Tibial artery (tissue), 4 donors: ENCODE measurements around the gene PPHLN1.

Experiments
- DNase-seq, 2 donors: peaks; one replicate each; pipeline ENCODE4 v3.0.0-alpha.2; 2019
- H3K27ac ChIP-seq, 2 donors: fragments of 200-600 bp; sonication (generic) in 1 of 2; 1 replicate in 1 of 2; 2 replicates in 1 of 2; pipeline ENCODE4 v1.5.1; 2018 to 2019; ENCODE audit warnings: mild to moderate bottlenecking in 1 of 2
- H3K27me3 ChIP-seq, 2 donors: fragments of 200-600 bp; sonication (generic) in 1 of 2; one replicate each; pipeline versions ENCODE4 v1.5.1 to v1.6.0; 2016 to 2019
- H3K36me3 ChIP-seq, 3 donors: fragments of 200-600 bp; sonication (generic) in 2 of 3; one replicate each; pipeline ENCODE4 v1.5.1; 2016 to 2019; ENCODE audit warnings: mild to moderate bottlenecking in 2 of 3
- H3K4me1 ChIP-seq, 4 donors: fragments of 200-600 bp; sonication (generic) in 2 of 4; 1 replicate in 3 of 4; 2 replicates in 1 of 4; pipeline ENCODE4 v1.5.1; 2016 to 2019
- H3K4me3 ChIP-seq, 2 donors: fragments of 200-600 bp; sonication (generic) in 1 of 2; 1 replicate in 1 of 2; 2 replicates in 1 of 2; pipeline ENCODE4 v1.5.1; 2018 to 2019; ENCODE audit warnings: mild to moderate bottlenecking in 2 of 2
- H3K9me3 ChIP-seq, 3 donors: fragments of 200-600 bp; sonication (generic) in 1 of 3; one replicate each; pipeline ENCODE4 v1.5.1; 2016 to 2019
- CTCF ChIP-seq, 2 experiments: fragments of 200-600 bp in 1 of 2; fragments of 450-650 bp in 1 of 2; IDR thresholded peaks; one replicate each; pipeline ENCODE4 v1.5.1; 2017 to 2019; ENCODE audit warnings: antibody characterized with exemption in 2 of 2, mild to moderate bottlenecking in 1 of 2, moderate library complexity in 1 of 2
- intact Hi-C: fragments of 100-400 bp; cut with DNase I; formaldehyde crosslinking; loops from one replicate; pipeline ENCODE4 v1.15.0; 2023; ENCODE audit warnings: low total_unique reads

Gene PPHLN1

GRCh38 chr12:42410340-42410739, 84.4 kb downstream of the PPHLN1 start:
- H3K27me3 ChIP-seq: no peaks in the 10 kb centered on the region
- intact Hi-C loops: no loop called here
- H3K4me1 ChIP-seq: no peaks in the 10 kb centered on the region
- H3K4me3 ChIP-seq: no peak overlapping the region
- H3K27ac ChIP-seq: no peak overlapping the region
- no peaks in the 10 kb centered on the region for H3K9me3 ChIP-seq
- TF ChIP-seq CTCF (IDR thresholded peaks at IDR 0.05): no peak
- peaks cover 0 to 3% (median 0%) of the 10 kb centered on the region in 3 donors for H3K36me3 ChIP-seq
- DNase-seq: no peak

GRCh38 chr12:42420395-42420794, 94.4 kb downstream of the PPHLN1 start:
- no peak overlapping the region for H3K27ac ChIP-seq
- no peaks in the 10 kb centered on the region for H3K9me3 ChIP-seq
- H3K36me3 ChIP-seq: no peaks in the 10 kb centered on the region
- TF ChIP-seq CTCF (IDR thresholded peaks at IDR 0.05): no peak
- no peaks in the 10 kb centered on the region for H3K27me3 ChIP-seq
- DNase-seq: no peak
- H3K4me3 ChIP-seq: no peak overlapping the region
- peaks cover 0 to 36% (median 12%) of the 10 kb centered on the region in 4 donors for H3K4me1 ChIP-seq
- intact Hi-C loops: no loop called here

- H3K36me3 ChIP-seq: no peaks in the 10 kb centered on the region
- intact Hi-C loops: no loop called here
- H3K4me3 ChIP-seq: peak overlapping the region in 1 of 2 donors; percentile 6
- H3K27me3 ChIP-seq: no peaks in the 10 kb centered on the region
- peaks cover 0 to 36% (median 12%) of the 10 kb centered on the region in 4 donors for H3K4me1 ChIP-seq
- no peaks in the 10 kb centered on the region for H3K9me3 ChIP-seq
- no peak for DNase-seq
- H3K27ac ChIP-seq: peak overlapping the region; percentile 59 to 66
- TF ChIP-seq CTCF (IDR thresholded peaks at IDR 0.05): no peak
Observed at GRCh38 chr12:42421844-42422779, 96.1 kb downstream of the PPHLN1 start.

- H3K9me3 ChIP-seq: no peaks in the 10 kb centered on the region
- peak overlapping the region; percentile 59 to 66 for H3K27ac ChIP-seq
- no peaks in the 10 kb centered on the region for H3K36me3 ChIP-seq
- H3K4me3 ChIP-seq: peak overlapping the region in 1 of 2 donors; percentile 6
- TF ChIP-seq CTCF (IDR thresholded peaks at IDR 0.05): no peak
- H3K27me3 ChIP-seq: no peaks in the 10 kb centered on the region
- peaks cover 0 to 36% (median 12%) of the 10 kb centered on the region in 4 donors for H3K4me1 ChIP-seq
- intact Hi-C loops: no loop called here
- no peak for DNase-seq
Observed at GRCh38 chr12:42422785-42423184, 96.8 kb downstream of the PPHLN1 start.

GRCh38 chr12:42426746-42427145, 100.8 kb downstream of the PPHLN1 start:
- H3K4me1 ChIP-seq: peaks cover 0 to 25% (median 8%) of the 10 kb centered on the region in 4 donors
- no peak for TF ChIP-seq CTCF (IDR thresholded peaks at IDR 0.05)
- no peak overlapping the region for H3K27ac ChIP-seq
- H3K9me3 ChIP-seq: no peaks in the 10 kb centered on the region
- intact Hi-C loops: no loop called here
- H3K36me3 ChIP-seq: no peaks in the 10 kb centered on the region
- DNase-seq: no peak
- no peak overlapping the region for H3K4me3 ChIP-seq
- no peaks in the 10 kb centered on the region for H3K27me3 ChIP-seq
